Mesenchymal stem cell (in vitro differentiated cells and primary cell): ENCODE data around the gene KRTAP3-1.

Experiments
- DNase-seq: peaks from one replicate; pipeline ENCODE4 v3.0.0-alpha.2; 2013
- H2AFZ ChIP-seq: one replicate; pipeline ENCODE4 v1.6.1; 2013; ENCODE audit warnings: low read depth, mild to moderate bottlenecking, control low read depth, inconsistent platforms, low read length, moderate library complexity
- H2AK5ac ChIP-seq: 2 replicates; pipeline ENCODE4 v1.6.1; 2013; ENCODE audit warnings: low read length, moderate library complexity, mild to moderate bottlenecking, inconsistent platforms; ENCODE audit not compliant: severe bottlenecking
- H2BK120ac ChIP-seq: one replicate; pipeline ENCODE4 v1.6.1; 2013; ENCODE audit warnings: low read depth, mild to moderate bottlenecking, inconsistent platforms, low read length, moderate library complexity
- H2BK12ac ChIP-seq, 2 experiments: one replicate each; pipeline ENCODE4 v1.6.1; 2013; ENCODE audit warnings: inconsistent platforms in 2 of 2, low read length in 2 of 2, mild to moderate bottlenecking in 2 of 2, moderate library complexity in 2 of 2, control low read depth in 1 of 2
- H2BK15ac ChIP-seq: one replicate; pipeline ENCODE4 v1.6.1; 2013; ENCODE audit warnings: mild to moderate bottlenecking, low read depth, inconsistent platforms; ENCODE audit not compliant: poor library complexity, severe bottlenecking
- H2BK5ac ChIP-seq: 2 replicates; pipeline ENCODE4 v1.6.1; 2013; ENCODE audit warnings: low read depth, mild to moderate bottlenecking, low read length, control low read depth, inconsistent platforms; ENCODE audit not compliant: poor library complexity, severe bottlenecking
- H3K14ac ChIP-seq, 2 experiments: one replicate each; pipeline ENCODE4 v1.6.1; 2013; ENCODE audit warnings: inconsistent platforms in 2 of 2, low read length in 2 of 2, control low read depth in 1 of 2, mild to moderate bottlenecking in 1 of 2, moderate library complexity in 1 of 2
- H3K18ac ChIP-seq, 2 experiments: one replicate each; pipeline ENCODE4 v1.6.1; 2013; ENCODE audit warnings: inconsistent platforms in 2 of 2, low read length in 2 of 2, control low read depth in 1 of 2, low read depth in 1 of 2, mild to moderate bottlenecking in 1 of 2
- H3K23ac ChIP-seq, 2 experiments: one replicate each; pipeline ENCODE4 v1.6.1; 2013; ENCODE audit warnings: inconsistent platforms in 2 of 2, low read length in 2 of 2, mild to moderate bottlenecking in 2 of 2, moderate library complexity in 2 of 2, control low read depth in 1 of 2
- H3K27ac ChIP-seq: 2 replicates; pipeline ENCODE4 v1.5.1; 2013; ENCODE audit warnings: mild to moderate bottlenecking, moderate library complexity, low read length, control low read depth, inconsistent platforms; ENCODE audit not compliant: poor library complexity, severe bottlenecking
- H3K27me3 ChIP-seq, 2 experiments: 2 replicates each; pipeline versions ENCODE4 v1.6.1 to v1.7.0; 2013; ENCODE audit warnings: low read length in 2 of 2, mild to moderate bottlenecking in 2 of 2, moderate library complexity in 2 of 2, control low read depth in 1 of 2, inconsistent platforms in 1 of 2; ENCODE audit not compliant: control insufficient read depth in 1 of 2, insufficient read depth in 1 of 2
- H3K36me3 ChIP-seq, 2 experiments: 2 replicates each; pipeline versions ENCODE4 v1.6.1 to v1.7.0; 2013; ENCODE audit warnings: low read length in 2 of 2, control low read depth in 1 of 2, inconsistent platforms in 1 of 2, low read depth in 1 of 2, mild to moderate bottlenecking in 1 of 2; ENCODE audit not compliant: insufficient read depth in 2 of 2, control insufficient read depth in 1 of 2
- H3K4ac ChIP-seq, 2 experiments: one replicate each; pipeline ENCODE4 v1.6.1; 2013; ENCODE audit warnings: inconsistent platforms in 2 of 2, low read length in 2 of 2, mild to moderate bottlenecking in 2 of 2, moderate library complexity in 2 of 2, control low read depth in 1 of 2, low read depth in 1 of 2
- H3K4me1 ChIP-seq: 2 replicates; pipeline ENCODE4 v1.6.1; 2013; ENCODE audit warnings: low read depth, low read length, control low read depth; ENCODE audit not compliant: control insufficient read depth, insufficient read depth
- H3K4me2 ChIP-seq: 2 replicates; pipeline ENCODE4 v1.6.1; 2013; ENCODE audit warnings: low read length, mild to moderate bottlenecking, inconsistent platforms; ENCODE audit not compliant: poor library complexity, severe bottlenecking
- H3K4me3 ChIP-seq, 2 experiments: 2 replicates each; pipeline versions ENCODE4 v1.5.1 to v1.7.0; 2013; ENCODE audit warnings: low read length in 2 of 2, mild to moderate bottlenecking in 2 of 2, control low read depth in 1 of 2, low read depth in 1 of 2; ENCODE audit not compliant: insufficient read depth in 1 of 2
- H3K79me1 ChIP-seq: replicated peaks from 2 replicates; pipeline ENCODE4 v1.6.1; 2013; ENCODE audit warnings: mild to moderate bottlenecking, control low read depth, low read length, inconsistent platforms; ENCODE audit not compliant: poor library complexity, severe bottlenecking
- H3K9ac ChIP-seq: 2 replicates; pipeline ENCODE4 v1.7.0; 2013; ENCODE audit warnings: mild to moderate bottlenecking, low read length, moderate library complexity
- H3K9me3 ChIP-seq: 2 replicates; pipeline ENCODE4 v1.7.0; 2013; ENCODE audit warnings: mild to moderate bottlenecking, low read length; ENCODE audit not compliant: control insufficient read depth
- H4K8ac ChIP-seq: one replicate; pipeline ENCODE4 v1.6.1; 2013; ENCODE audit warnings: inconsistent platforms, mild to moderate bottlenecking, low read length, moderate library complexity
- H4K91ac ChIP-seq: one replicate; pipeline ENCODE4 v1.6.1; 2013; ENCODE audit warnings: mild to moderate bottlenecking, low read length, inconsistent platforms
- WGBS: methylation state at CpG from one replicate; pipeline ENCODE4 v1.1.7; 2013; ENCODE audit warnings: mixed read lengths; 5-methylcytosine and 5-hydroxymethylcytosine counted together

The KRTAP3-1 gene

GRCh38 chr17:40997361-40997760, 11.6 kb downstream of the KRTAP3-1 start:
- H3K27me3 ChIP-seq: no peaks in the 10 kb centered on the region
- no peaks in the 10 kb centered on the region for H3K36me3 ChIP-seq
- H4K91ac ChIP-seq: no peak overlapping the region
- no peak overlapping the region for H2BK5ac ChIP-seq
- DNase-seq: no peak
- H3K9me3 ChIP-seq: no peaks in the 10 kb centered on the region
- H3K9ac ChIP-seq: no peak overlapping the region
- no peak overlapping the region for H3K4me3 ChIP-seq
- no peak overlapping the region for H2BK120ac ChIP-seq
- no peak overlapping the region for H3K4me2 ChIP-seq
- H3K79me1 ChIP-seq: no peaks in the 10 kb centered on the region
- no peak overlapping the region for H3K23ac ChIP-seq
- H2AK5ac ChIP-seq: no peak overlapping the region
- no peak overlapping the region for H3K14ac ChIP-seq
- H3K4ac ChIP-seq: no peak overlapping the region
- 83% methylated on average over 2 of the region's 2 CpGs for WGBS
- H3K18ac ChIP-seq: no peak overlapping the region
- H2AFZ ChIP-seq: no peak overlapping the region
- H3K27ac ChIP-seq: no peak overlapping the region
- H2BK15ac ChIP-seq: no peak overlapping the region
- no peak overlapping the region for H2BK12ac ChIP-seq
- no peak overlapping the region for H4K8ac ChIP-seq
- H3K4me1 ChIP-seq: peaks cover 2% of the 10 kb centered on the region

GRCh38 chr17:40996829-40997228, 12.1 kb downstream of the KRTAP3-1 start:
- H3K4ac ChIP-seq: no peak overlapping the region
- no peaks in the 10 kb centered on the region for H3K27me3 ChIP-seq
- H2AK5ac ChIP-seq: no peak overlapping the region
- H3K9ac ChIP-seq: no peak overlapping the region
- DNase-seq: no peak
- H3K18ac ChIP-seq: no peak overlapping the region
- H3K79me1 ChIP-seq: no peaks in the 10 kb centered on the region
- no peak overlapping the region for H2AFZ ChIP-seq
- H3K4me3 ChIP-seq: no peak overlapping the region
- H3K4me1 ChIP-seq: peaks cover 2% of the 10 kb centered on the region
- no peak overlapping the region for H2BK120ac ChIP-seq
- WGBS: 57% methylated on average over 1 of the region's 4 CpGs
- no peak overlapping the region for H3K27ac ChIP-seq
- no peaks in the 10 kb centered on the region for H3K9me3 ChIP-seq
- H4K91ac ChIP-seq: no peak overlapping the region
- H2BK5ac ChIP-seq: no peak overlapping the region
- no peak overlapping the region for H2BK12ac ChIP-seq
- H2BK15ac ChIP-seq: no peak overlapping the region
- H3K4me2 ChIP-seq: no peak overlapping the region
- H3K14ac ChIP-seq: no peak overlapping the region
- H4K8ac ChIP-seq: no peak overlapping the region
- H3K23ac ChIP-seq: no peak overlapping the region
- no peaks in the 10 kb centered on the region for H3K36me3 ChIP-seq

GRCh38 chr17:40995116-40995515, 13.8 kb downstream of the KRTAP3-1 start:
- Histone ChIP-seq H2BK120ac (no peak overlapping the region), H2BK12ac (no peak overlapping the region), H4K91ac (no peak overlapping the region), H3K4me3 (no peak overlapping the region), H2BK5ac (no peak overlapping the region), H3K79me1 (no peaks in the 10 kb centered on the region), H3K4ac (no peak overlapping the region), H3K23ac (no peak overlapping the region), H3K4me2 (no peak overlapping the region), H3K27ac (no peak overlapping the region), H3K9me3 (no peaks in the 10 kb centered on the region), H3K27me3 (no peaks in the 10 kb centered on the region), H4K8ac (no peak overlapping the region), H2AFZ (no peak overlapping the region), H3K14ac (no peak overlapping the region), H2AK5ac (no peak overlapping the region), H2BK15ac (no peak overlapping the region), H3K18ac (no peak overlapping the region), H3K4me1 (peaks cover 2% of the 10 kb centered on the region), H3K36me3 (no peaks in the 10 kb centered on the region), H3K9ac (no peak overlapping the region)
- no peak for DNase-seq
- WGBS: no CpG with 5 or more reads among the region's 1 CpG

GRCh38 chr17:40993839-40994238, 15.1 kb downstream of the KRTAP3-1 start, which contains the start of gene KRTAP3-3:
KRTAP3-3 (minus strand) TSS chr17:40994164; CDS start chr17:40994097, 67 bp downstream.
- Histone ChIP-seq H2BK12ac (no peak within 1 kb of the TSS), H3K9me3 (no peaks in the 10 kb centered on the region), H3K36me3 (no peaks in the 10 kb centered on the region), H2BK15ac (no peak within 1 kb of the TSS), H3K27ac (no peak within 1 kb of the TSS), H3K23ac (no peak within 1 kb of the TSS), H3K4ac (no peak within 1 kb of the TSS), H4K8ac (no peak within 1 kb of the TSS), H2AK5ac (no peak within 1 kb of the TSS), H3K27me3 (no peaks in the 10 kb centered on the region), H3K79me1 (no peaks in the 10 kb centered on the region), H2AFZ (no peak within 1 kb of the TSS), H3K9ac (no peak within 1 kb of the TSS), H4K91ac (no peak within 1 kb of the TSS), H3K18ac (no peak within 1 kb of the TSS), H2BK5ac (no peak within 1 kb of the TSS), H3K4me1 (peaks cover 2% of the 10 kb centered on the region), H3K4me3 (no peak within 1 kb of the TSS), H3K4me2 (no peak within 1 kb of the TSS), H3K14ac (no peak within 1 kb of the TSS), H2BK120ac (no peak within 1 kb of the TSS)
- 19% methylated on average over 4 of the region's 4 CpGs for WGBS
- DNase-seq: no peak
